HL-60 (cell line): ENCODE measurements around the gene TTC31.

Experiments
- CTCF ChIP-seq: IDR thresholded peaks from one replicate; pipeline ENCODE4 v1.5.1; 2011; ENCODE audit warnings: low read length, control low read depth, inconsistent platforms; ENCODE audit not compliant: insufficient read depth
- GABPA ChIP-seq: IDR thresholded peaks from 2 replicates; pipeline ENCODE4 v1.6.1; 2012; ENCODE audit warnings: low read depth
- POLR2AphosphoS5 ChIP-seq: IDR thresholded peaks from 2 replicates; pipeline ENCODE4 v1.6.1; 2012; ENCODE audit warnings: low read depth
- SPI1 ChIP-seq: IDR thresholded peaks from 2 replicates; pipeline ENCODE4 v1.6.1; 2012; ENCODE audit warnings: low read depth, mild to moderate bottlenecking, borderline replicate concordance
- TF ChIP-seq, protein P1 (sequence below): IDR thresholded peaks from 2 replicates; pipeline ENCODE4 v1.6.1; 2012; ENCODE audit warnings: low read depth; ENCODE audit not compliant: insufficient replicate concordance

DNA sequence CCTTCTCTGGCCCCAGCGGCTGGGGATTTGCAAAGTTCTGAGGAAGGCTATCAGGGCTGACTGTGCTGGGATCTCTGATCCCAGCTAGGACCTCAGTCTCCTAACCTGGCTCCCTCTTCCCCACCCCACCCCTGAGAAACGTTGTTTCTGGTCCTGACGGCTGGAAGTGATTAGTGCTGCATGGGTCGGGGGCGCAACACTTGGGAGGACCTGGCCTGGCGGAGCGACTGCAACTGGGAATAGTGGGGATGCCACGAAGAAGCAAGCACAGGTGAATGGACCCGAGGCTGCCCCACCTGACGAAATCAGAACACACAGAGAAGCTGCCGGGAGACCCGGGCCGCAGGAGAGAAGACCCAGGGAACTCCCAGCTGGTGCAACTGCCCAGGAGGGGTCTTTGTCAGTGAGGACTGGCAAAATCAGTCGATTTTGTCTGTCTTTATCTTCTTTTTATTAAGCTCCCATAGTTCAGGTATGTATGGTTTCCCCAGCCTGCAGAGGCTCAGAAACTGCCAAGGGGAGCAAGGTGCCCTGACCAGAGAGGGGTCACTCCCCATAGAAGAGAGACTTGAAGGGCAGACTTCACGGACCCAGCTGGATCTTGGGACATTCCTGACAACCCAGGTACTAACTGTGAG lies 17.2 kb downstream of the TTC31 start:
- TF ChIP-seq CTCF: no peak
- TF ChIP-seq GABPA: no peak
- TF ChIP-seq POLR2AphosphoS5: no peak
- no peak for TF ChIP-seq SPI1
- TF ChIP-seq, protein P1, sequence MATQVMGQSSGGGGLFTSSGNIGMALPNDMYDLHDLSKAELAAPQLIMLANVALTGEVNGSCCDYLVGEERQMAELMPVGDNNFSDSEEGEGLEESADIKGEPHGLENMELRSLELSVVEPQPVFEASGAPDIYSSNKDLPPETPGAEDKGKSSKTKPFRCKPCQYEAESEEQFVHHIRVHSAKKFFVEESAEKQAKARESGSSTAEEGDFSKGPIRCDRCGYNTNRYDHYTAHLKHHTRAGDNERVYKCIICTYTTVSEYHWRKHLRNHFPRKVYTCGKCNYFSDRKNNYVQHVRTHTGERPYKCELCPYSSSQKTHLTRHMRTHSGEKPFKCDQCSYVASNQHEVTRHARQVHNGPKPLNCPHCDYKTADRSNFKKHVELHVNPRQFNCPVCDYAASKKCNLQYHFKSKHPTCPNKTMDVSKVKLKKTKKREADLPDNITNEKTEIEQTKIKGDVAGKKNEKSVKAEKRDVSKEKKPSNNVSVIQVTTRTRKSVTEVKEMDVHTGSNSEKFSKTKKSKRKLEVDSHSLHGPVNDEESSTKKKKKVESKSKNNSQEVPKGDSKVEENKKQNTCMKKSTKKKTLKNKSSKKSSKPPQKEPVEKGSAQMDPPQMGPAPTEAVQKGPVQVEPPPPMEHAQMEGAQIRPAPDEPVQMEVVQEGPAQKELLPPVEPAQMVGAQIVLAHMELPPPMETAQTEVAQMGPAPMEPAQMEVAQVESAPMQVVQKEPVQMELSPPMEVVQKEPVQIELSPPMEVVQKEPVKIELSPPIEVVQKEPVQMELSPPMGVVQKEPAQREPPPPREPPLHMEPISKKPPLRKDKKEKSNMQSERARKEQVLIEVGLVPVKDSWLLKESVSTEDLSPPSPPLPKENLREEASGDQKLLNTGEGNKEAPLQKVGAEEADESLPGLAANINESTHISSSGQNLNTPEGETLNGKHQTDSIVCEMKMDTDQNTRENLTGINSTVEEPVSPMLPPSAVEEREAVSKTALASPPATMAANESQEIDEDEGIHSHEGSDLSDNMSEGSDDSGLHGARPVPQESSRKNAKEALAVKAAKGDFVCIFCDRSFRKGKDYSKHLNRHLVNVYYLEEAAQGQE: no peak
